Tibial artery (tissue), 4 donors: ENCODE data around the gene SYT1.

Experiments
- DNase-seq, 2 donors: peaks; one replicate each; pipeline ENCODE4 v3.0.0-alpha.2; 2019
- H3K27ac ChIP-seq, 2 donors: fragments of 200-600 bp; sonication (generic) in 1 of 2; 1 replicate in 1 of 2; 2 replicates in 1 of 2; pipeline ENCODE4 v1.5.1; 2018 to 2019; ENCODE audit warnings: mild to moderate bottlenecking in 1 of 2
- H3K27me3 ChIP-seq, 2 donors: fragments of 200-600 bp; sonication (generic) in 1 of 2; one replicate each; pipeline versions ENCODE4 v1.5.1 to v1.6.0; 2016 to 2019
- H3K36me3 ChIP-seq, 3 donors: fragments of 200-600 bp; sonication (generic) in 2 of 3; one replicate each; pipeline ENCODE4 v1.5.1; 2016 to 2019; ENCODE audit warnings: mild to moderate bottlenecking in 2 of 3
- H3K4me1 ChIP-seq, 4 donors: fragments of 200-600 bp; sonication (generic) in 2 of 4; 1 replicate in 3 of 4; 2 replicates in 1 of 4; pipeline ENCODE4 v1.5.1; 2016 to 2019
- H3K4me3 ChIP-seq, 2 donors: fragments of 200-600 bp; sonication (generic) in 1 of 2; 1 replicate in 1 of 2; 2 replicates in 1 of 2; pipeline ENCODE4 v1.5.1; 2018 to 2019; ENCODE audit warnings: mild to moderate bottlenecking in 2 of 2
- H3K9me3 ChIP-seq, 3 donors: fragments of 200-600 bp; sonication (generic) in 1 of 3; one replicate each; pipeline ENCODE4 v1.5.1; 2016 to 2019
- CTCF ChIP-seq, 2 experiments: fragments of 200-600 bp in 1 of 2; fragments of 450-650 bp in 1 of 2; IDR thresholded peaks; one replicate each; pipeline ENCODE4 v1.5.1; 2017 to 2019; ENCODE audit warnings: antibody characterized with exemption in 2 of 2, mild to moderate bottlenecking in 1 of 2, moderate library complexity in 1 of 2
- intact Hi-C: fragments of 100-400 bp; cut with DNase I; formaldehyde crosslinking; loops from one replicate; pipeline ENCODE4 v1.15.0; 2023; ENCODE audit warnings: low total_unique reads

The SYT1 gene

GRCh38 chr12:79059557-79059956, 195.0 kb downstream of the SYT1 start:
- no peak for TF ChIP-seq CTCF (IDR thresholded peaks at IDR 0.05)
- no peaks in the 10 kb centered on the region for H3K27me3 ChIP-seq
- no peak overlapping the region for H3K4me3 ChIP-seq
- no peaks in the 10 kb centered on the region for H3K36me3 ChIP-seq
- intact Hi-C loops: no loop called here
- DNase-seq: no peak
- H3K4me1 ChIP-seq: no peaks in the 10 kb centered on the region
- H3K27ac ChIP-seq: no peak overlapping the region
- H3K9me3 ChIP-seq: no peaks in the 10 kb centered on the region

- H3K9me3 ChIP-seq: no peaks in the 10 kb centered on the region
- no peaks in the 10 kb centered on the region for H3K4me1 ChIP-seq
- intact Hi-C loops: no loop called here
- no peak for DNase-seq
- no peaks in the 10 kb centered on the region for H3K36me3 ChIP-seq
- no peak overlapping the region for H3K27ac ChIP-seq
- TF ChIP-seq CTCF (IDR thresholded peaks at IDR 0.05): no peak
- H3K27me3 ChIP-seq: no peaks in the 10 kb centered on the region
- no peak overlapping the region for H3K4me3 ChIP-seq
Observed at GRCh38 chr12:79063258-79063657, 198.7 kb downstream of the SYT1 start.

GRCh38 chr12:79067977-79068376, 203.4 kb downstream of the SYT1 start:
- no peak for DNase-seq
- no peak overlapping the region for H3K4me3 ChIP-seq
- H3K36me3 ChIP-seq: no peaks in the 10 kb centered on the region
- no peaks in the 10 kb centered on the region for H3K4me1 ChIP-seq
- H3K27me3 ChIP-seq: no peaks in the 10 kb centered on the region
- no peaks in the 10 kb centered on the region for H3K9me3 ChIP-seq
- TF ChIP-seq CTCF (IDR thresholded peaks at IDR 0.05): no peak
- H3K27ac ChIP-seq: no peak overlapping the region
- intact Hi-C loops: no loop called here

- no peak overlapping the region for H3K27ac ChIP-seq
- H3K4me1 ChIP-seq: no peaks in the 10 kb centered on the region
- intact Hi-C loops: no loop called here
- no peaks in the 10 kb centered on the region for H3K27me3 ChIP-seq
- no peaks in the 10 kb centered on the region for H3K9me3 ChIP-seq
- no peak for TF ChIP-seq CTCF (IDR thresholded peaks at IDR 0.05)
- no peak overlapping the region for H3K4me3 ChIP-seq
- no peak for DNase-seq
- H3K36me3 ChIP-seq: no peaks in the 10 kb centered on the region
Observed at GRCh38 chr12:79069009-79069408, 204.4 kb downstream of the SYT1 start.

- Histone ChIP-seq H3K4me1 (no peaks in the 10 kb centered on the region), H3K27me3 (no peaks in the 10 kb centered on the region), H3K27ac (no peak overlapping the region), H3K9me3 (no peaks in the 10 kb centered on the region), H3K36me3 (no peaks in the 10 kb centered on the region), H3K4me3 (no peak overlapping the region)
- intact Hi-C loops: no loop called here
- no peak for TF ChIP-seq CTCF (IDR thresholded peaks at IDR 0.05)
- no peak for DNase-seq
Observed at GRCh38 chr12:79071498-79071897, 206.9 kb downstream of the SYT1 start.

- TF ChIP-seq CTCF (IDR thresholded peaks at IDR 0.05): no peak
- intact Hi-C loops: no loop called here
Observed at GRCh38 chr12:79073506-79073905, 208.9 kb downstream of the SYT1 start.

More at GRCh38 chr12:79073506-79073905, 208.9 kb downstream of the SYT1 start:
- Histone ChIP-seq H3K4me1 (no peaks in the 10 kb centered on the region), H3K4me3 (no peak overlapping the region), H3K36me3 (no peaks in the 10 kb centered on the region), H3K27me3 (no peaks in the 10 kb centered on the region), H3K9me3 (no peaks in the 10 kb centered on the region), H3K27ac (no peak overlapping the region)
- no peak for DNase-seq
